T follicular helper cell (primary cell): ENCODE measurements around the gene KIAA0753.

Source experiments
- DNase-seq: peaks from one replicate; pipeline ENCODE4 v3.0.0-alpha.2; 2020; ENCODE audit warnings: low read depth

KIAA0753 gene

DNA sequence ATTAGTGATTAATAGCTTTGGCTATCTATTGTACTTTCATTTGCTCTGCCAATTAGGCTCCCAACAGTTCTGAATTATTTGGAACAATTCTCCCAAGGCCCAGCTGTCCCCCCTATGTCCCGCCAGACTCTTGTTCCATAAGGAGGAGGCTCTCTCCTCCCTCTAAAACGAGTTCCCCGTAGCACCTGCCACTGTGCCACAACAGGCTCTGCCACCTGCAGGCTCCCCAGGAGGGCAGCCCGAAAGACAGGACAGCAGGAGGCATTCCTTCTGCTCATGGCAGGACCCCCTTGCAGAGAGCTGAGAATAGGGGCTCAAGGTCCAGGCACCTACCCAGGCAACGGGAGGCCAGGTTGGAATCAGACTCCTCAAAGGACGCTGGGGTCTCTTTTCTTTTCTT is 93.2 kb downstream of the KIAA0753 start:
- no peak for DNase-seq

DNA sequence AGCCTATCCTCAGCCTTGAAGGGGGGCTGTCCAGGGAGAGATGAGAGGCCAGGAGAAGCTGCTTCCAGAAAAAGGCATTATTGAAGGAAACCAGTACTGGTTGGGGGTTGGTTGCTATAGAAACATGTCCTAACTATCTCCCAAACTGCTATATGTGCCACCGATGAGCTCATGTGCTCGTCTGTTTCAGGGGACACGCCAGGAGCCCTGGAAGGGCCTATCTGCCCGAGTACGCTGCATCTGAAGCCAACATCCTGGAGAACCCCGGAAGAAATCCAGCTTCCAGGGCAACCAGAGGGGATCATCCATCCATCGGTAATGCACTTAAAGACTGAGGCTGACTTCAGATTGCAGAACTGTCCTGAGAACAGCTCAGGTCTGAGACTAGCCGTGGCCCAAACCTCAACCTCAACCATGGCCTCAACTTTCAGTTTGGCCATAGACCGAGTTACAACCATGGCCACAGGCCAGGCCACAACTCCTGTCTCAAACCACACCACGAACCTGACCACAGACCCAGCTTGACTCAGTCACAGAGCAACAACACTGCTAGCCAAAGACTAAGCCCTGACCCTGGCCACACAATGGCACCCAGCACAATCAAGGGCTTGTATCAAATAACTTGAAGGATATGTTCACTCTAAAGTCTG is 94.3 kb downstream of the KIAA0753 start:
- DNase-seq, result no peak

DNA sequence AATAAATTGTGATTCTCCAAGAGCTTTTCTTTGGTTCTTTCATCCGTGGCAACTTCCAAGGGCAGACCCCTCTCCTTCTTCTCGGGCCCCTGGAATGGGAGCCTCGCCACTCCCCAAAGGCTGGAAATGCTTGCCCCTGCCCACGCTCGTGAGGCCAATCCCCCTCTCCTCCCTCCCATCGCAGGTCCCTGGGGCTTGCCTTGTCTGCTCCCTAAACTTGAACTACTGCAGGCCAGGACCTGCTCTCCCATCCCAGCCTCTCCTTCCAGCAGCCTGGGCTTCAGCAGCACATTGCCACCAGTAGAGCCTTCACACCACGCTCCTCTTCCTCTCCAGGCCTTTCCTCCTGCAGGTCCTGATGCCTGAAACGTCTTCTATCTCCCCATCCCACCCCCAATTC is 95.2 kb downstream of the KIAA0753 start:
- no peak for DNase-seq

DNA sequence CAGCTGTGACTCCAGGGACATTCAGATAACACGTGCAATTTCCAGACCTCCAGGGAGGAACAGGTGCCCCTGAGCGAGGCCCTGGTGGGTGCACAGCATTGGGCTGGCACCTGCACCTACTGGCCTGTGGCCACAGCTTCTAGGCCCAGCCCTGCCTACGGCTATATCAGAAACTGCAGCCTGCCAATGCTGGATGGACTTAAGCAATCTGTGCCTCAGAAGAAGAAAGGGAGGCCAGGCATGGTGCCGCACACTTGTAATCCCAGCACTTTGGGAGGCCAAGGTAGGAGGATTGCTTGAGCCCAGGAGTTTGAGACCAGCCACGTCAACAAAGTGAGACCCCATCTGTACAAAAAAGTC is 96.5 kb downstream of the KIAA0753 start:
- DNase-seq, result no peak

DNA sequence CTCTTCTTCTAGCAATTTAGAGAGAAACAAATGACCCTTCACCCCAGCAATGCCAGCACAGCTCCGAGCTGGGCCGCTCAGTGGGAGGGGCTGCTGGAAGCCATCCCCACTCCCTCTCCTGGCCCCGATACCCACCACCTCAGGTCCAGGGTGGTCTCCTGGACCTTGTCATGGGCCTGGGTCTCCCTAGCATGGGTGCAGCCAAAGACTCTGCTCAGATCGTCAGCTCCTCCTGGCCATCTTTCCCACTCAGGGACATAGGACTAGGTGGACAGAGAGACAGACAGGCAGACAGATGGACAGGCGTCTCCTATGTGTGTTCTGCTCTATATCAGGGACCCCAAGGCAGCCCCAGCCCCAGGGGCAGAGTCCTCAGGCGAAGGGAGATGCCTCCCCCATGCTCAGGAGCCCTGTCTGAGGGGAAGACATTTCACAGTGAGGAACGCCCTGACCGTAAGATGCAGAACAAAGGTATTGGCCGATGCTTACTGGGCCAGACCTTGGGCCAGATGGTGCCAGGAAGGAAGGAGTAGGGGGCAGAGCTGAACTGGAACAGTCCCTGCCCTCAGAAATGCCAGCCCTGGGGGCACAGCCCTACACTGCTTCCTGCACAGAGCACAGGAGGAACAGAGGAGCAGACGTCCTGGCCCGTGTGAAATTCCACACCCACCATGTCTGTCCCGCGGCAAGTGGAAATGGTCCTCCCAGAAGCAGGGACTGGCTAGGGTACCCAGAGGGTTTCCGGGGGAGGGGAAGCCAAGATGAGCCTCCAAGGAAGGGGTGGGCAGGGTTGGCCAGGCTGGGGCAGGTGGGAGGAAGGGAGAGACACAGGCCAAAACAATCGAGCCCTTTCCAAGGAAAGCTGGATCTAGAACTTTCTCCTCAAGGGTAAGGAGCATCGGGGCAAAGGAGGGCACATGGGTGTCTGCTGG is 97.2 kb downstream of the KIAA0753 start:
- no peak for DNase-seq

DNA sequence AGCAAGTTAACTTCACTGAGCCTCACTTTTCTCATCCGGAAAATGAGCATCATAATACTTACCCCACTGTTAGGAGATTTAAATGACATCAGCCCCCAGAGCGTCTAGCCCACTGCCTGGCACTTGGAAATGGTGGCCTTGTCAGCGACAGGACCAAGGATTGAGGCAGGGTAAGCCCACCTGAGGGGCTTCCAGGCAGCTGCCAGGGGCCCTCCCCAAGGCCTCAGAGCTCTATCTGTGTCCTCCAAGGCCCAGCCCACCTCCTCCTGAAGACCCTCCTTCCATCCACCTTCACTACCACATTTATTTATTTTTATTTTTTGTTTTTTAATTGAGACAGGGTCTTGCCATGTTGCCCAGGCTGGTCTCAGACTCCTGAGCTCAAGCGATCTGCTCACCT is 97.9 kb downstream of the KIAA0753 start:
- no peak for DNase-seq

DNA sequence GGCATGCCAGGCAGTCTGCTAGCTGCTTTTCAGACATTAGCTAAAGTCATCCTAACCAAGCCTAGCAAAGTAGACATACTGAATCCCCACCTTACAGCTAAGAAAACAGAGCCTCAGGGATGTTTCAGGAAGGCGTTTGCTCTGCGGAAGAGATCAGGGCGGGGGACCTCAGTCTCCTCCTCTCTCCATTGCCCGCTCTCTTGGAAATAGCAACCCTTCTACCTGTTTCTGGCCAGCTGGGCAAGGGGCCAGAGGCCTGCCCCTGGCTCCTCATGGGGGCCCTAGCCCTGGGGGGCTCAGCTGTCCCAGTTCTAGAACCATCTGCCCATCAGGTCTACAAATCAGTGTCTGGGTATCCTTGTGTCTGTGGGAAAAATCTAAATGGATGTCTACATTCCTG is 98.6 kb downstream of the KIAA0753 start:
- DNase-seq, result no peak

DNA sequence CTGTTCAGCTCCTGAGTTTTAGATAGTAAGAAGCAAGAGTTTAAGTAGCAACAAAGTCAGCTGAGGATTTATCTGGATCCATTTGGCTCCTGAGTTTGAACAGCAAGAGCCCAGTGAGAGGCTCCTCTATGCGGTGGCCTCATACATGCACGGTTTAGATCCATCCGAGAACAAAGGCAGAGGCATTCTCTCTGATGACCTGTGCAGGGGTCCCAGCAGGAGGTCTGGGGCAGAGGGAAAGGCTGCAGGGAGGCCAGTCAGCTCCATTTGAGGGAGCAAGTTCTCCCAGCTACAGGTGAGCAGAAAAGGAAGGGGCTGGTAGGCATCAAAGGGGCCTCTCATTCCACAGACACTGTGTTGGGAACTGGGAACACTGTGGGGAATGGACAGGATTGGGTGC is 100.6 kb downstream of the KIAA0753 start:
- no peak for DNase-seq

DNA sequence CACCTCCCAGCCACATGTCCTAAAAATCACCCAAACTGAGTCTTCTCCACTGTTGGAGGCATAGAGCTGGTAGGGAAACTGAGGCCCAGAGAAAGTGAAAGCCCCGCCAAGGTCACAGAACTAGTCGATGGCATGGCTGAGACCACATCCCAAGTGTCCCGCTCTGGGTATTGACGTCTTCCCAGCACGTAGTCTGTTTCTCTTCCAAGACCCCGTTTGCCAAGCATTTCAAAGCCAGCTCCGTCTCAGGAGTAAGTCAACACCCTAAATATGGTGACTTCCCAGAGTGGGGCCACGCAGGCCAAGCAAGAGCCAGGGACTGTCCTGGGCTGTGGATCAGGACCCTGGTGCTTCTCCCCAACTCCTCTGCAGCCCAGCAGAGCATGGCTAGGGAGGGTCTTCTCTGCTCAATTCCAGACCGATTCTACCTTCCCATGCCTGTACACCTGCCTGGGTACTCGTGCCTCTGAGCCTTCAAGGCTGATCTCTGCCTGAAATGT is 103.9 kb downstream of the KIAA0753 start:
- DNase-seq, result no peak

DNA sequence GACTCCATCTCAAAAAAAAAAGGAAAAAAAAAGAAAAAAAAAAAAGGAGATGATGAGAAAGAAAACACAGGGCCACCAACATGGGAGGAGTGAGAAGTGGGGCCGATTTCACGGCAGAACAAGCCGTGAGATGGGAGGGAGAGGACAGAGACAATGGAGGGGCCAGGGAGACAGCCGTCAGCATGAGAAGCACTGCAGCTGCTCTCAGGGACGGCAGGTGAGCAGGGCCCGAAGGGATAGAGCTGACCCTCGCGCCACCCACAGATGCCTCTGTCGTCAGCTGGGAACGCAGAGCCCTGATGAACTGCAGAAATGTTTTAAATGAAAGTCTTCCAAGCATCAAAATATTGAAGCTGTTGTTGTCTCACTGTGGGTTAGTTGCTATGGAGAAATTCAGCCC is 104.5 kb downstream of the KIAA0753 start:
- no peak for DNase-seq

DNA sequence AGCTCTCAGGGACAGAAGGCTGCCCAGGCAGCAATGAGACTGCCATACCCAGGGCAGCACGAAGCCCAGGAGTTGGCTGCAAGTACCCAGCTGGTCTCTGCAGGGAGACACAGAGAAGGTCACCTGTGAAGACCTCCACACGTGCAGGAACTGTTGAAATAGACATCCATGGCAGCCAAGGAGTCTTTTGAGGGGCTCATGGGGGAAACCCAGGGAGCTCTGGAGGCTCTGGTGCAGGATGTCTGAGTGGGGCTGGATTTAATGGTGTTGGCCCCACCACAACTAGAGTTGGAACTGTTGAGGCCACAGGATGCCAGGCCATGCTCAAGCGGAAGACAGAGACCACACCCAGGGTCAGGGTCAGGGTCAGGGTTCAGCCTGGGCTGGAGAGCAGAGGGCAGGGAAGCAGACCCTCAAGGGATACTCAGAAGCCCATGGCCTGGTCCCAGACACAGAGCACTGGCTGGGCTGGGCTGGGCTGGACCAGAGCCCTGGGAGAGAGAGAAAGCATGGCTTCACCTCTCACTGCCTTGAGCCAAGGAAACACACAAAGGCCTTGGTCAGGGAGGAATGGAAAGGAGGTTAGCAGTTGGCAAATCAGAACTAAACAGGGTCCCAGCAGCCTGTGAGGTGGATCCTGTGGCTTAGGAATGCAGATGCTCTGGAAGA is 105.5 kb downstream of the KIAA0753 start:
- no peak for DNase-seq

DNA sequence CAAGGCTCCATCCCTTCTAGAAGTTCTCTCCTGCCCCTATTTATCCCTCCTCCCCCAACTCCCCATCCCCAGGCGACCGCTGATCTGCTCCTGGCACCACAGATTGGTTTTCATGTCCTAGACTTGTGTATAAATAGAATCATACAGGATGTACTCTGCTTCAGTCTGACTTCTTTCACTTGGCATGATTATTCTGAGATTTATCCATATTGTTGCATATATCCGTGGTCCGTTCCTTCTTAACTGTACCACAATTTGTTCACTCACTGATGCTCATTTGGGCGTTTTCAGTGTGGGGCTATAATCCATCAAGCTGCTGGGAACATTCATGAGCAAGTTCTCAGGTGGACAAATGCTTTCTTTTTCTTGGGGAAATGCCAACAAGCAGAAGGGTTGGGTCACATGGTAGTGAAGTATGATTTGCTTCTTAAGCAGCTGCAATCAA is 108.0 kb downstream of the KIAA0753 start:
- DNase-seq, result no peak

DNA sequence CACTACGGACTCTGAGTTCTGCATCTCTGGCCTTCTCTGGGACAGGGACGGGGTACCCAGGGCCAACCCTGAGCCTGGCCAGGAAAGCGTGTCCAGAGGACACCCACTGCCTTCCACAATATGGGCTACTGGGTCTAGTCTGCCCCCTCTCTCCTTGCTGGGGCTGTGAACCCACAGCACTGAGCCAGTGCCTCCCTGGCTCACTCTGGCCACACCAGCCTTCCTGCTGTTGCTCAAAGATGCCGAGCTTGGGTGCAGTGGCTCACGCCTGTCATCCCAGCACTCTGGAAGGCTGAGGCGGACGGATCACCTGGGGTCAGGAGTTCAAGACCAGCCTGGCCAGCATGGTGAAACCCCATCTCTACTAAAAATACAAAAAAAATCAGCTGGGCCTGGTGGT is 108.9 kb downstream of the KIAA0753 start:
- no peak for DNase-seq

DNA sequence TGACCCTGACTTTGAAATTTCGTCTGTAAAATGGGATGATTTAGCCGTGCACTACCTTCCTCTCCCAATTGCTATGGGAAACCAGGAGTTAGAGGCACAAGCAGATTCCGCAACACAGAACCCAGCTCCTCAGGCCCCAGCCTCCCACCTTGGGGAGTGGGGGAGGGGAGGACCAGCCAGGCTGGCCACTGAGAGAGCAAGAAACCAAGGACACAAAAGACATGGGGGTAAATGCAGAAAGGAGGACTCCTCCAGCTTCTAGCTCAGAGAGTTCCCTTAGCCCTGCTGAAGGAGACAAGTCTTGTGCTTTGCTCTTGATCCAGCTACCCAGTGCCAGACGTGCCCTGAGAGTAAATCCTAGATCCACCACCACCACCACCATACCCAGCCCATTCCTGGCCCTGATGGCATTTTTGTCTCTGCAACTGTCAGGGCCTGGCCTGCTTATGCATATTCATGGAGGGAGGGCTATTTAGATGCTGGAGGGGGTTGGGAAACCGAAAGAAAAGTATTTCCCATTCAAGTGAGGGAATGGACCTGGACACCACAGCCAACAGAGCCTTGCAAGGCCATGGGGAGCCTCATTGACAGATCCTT is 110.1 kb downstream of the KIAA0753 start:
- no peak for DNase-seq

DNA sequence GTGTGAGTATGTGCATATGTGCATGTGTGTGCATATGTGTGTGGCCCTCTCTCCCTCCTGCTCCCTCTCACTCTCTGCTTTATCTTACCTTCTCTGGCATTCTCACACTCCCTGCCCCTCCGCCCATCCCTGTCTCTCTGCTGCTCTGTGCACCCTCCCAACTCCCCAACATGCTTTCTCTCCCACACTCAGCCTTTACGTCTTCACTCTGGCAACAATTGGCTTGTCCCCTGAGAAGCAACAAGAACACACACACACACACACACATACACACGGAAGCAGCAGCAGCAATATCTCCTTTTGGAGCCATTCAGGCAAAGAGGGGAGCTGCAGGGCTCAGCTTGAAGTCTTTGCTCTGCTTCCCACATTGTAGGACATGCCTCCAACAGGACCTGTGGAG is 112.0 kb downstream of the KIAA0753 start:
- no peak for DNase-seq
